OCI-LY3 (cell line): ENCODE measurements around the gene KCNK18.

ENCODE experiments used
- CTCF ChIP-seq: fragments of 200-600, 300-600 bp; sonication (generic); IDR thresholded peaks from 2 replicates; pipeline ENCODE4 v1.5.1; 2014; ENCODE audit warnings: antibody characterized with exemption, low read length, low read depth
- EZH2phosphoT487 ChIP-seq: fragments of 200-600 bp; shearing (Covaris generic); IDR thresholded peaks from 2 replicates; pipeline ENCODE4 v1.6.1; 2018; ENCODE audit warnings: antibody characterized with exemption, mixed run types, low read depth

GRCh38 chr10:117253908-117254307 lies 56.6 kb downstream of the KCNK18 start:
- TF ChIP-seq CTCF = no peak
- no peak for TF ChIP-seq EZH2phosphoT487
